H9 (cell line): ENCODE data around the gene DNASE1L2. TPM values are rescaled to one million over a fixed set of nuclear protein-coding genes. Genes with fewer than 3 reads are reported as not detected.

Experiments
- DNase-seq: peaks from one replicate; pipeline ENCODE4 v3.0.0-alpha.2; 2017
- H2AFZ ChIP-seq: one replicate; pipeline ENCODE4 v1.6.1; 2013; ENCODE audit warnings: mild to moderate bottlenecking, low read length, control low read depth, moderate library complexity
- H2AK5ac ChIP-seq: 2 replicates; pipeline ENCODE4 v1.6.1; 2013; ENCODE audit warnings: low read length, control low read depth, mixed read lengths; ENCODE audit not compliant: insufficient read length
- H2BK120ac ChIP-seq: one replicate; pipeline ENCODE4 v1.6.1; 2013; ENCODE audit warnings: low read depth, mild to moderate bottlenecking, low read length, control low read depth, inconsistent platforms; ENCODE audit not compliant: poor library complexity, severe bottlenecking
- H2BK12ac ChIP-seq: 2 replicates; pipeline ENCODE4 v1.6.1; 2013; ENCODE audit warnings: low read length, control low read depth, mixed read lengths, low read depth; ENCODE audit not compliant: insufficient read length
- H2BK15ac ChIP-seq: 2 replicates; pipeline ENCODE4 v1.6.1; 2013; ENCODE audit warnings: low read depth, low read length, control low read depth
- H2BK20ac ChIP-seq: one replicate; pipeline ENCODE4 v1.6.1; 2013; ENCODE audit warnings: low read depth, mild to moderate bottlenecking, low read length, control low read depth, inconsistent platforms; ENCODE audit not compliant: poor library complexity, severe bottlenecking
- H2BK5ac ChIP-seq: 2 replicates; pipeline ENCODE4 v1.6.1; 2013; ENCODE audit warnings: low read length, control low read depth, mixed read lengths; ENCODE audit not compliant: insufficient read length
- H3K14ac ChIP-seq: 2 replicates; pipeline ENCODE4 v1.6.1; 2013; ENCODE audit warnings: low read length, control low read depth; ENCODE audit not compliant: insufficient read depth
- H3K18ac ChIP-seq: 2 replicates; pipeline ENCODE4 v1.6.1; 2013; ENCODE audit warnings: low read depth, mild to moderate bottlenecking, mixed read lengths, low read length, control low read depth; ENCODE audit not compliant: insufficient read length
- H3K23ac ChIP-seq: 2 replicates; pipeline ENCODE4 v1.6.1; 2013; ENCODE audit warnings: low read length, control low read depth, mixed read lengths, low read depth; ENCODE audit not compliant: insufficient read length
- H3K23me2 ChIP-seq: 2 replicates; pipeline ENCODE4 v1.6.1; 2013; ENCODE audit warnings: low read depth, mild to moderate bottlenecking, mixed read lengths, low read length, control low read depth; ENCODE audit not compliant: insufficient read length, poor library complexity, severe bottlenecking
- H3K27ac ChIP-seq: 2 replicates; pipeline ENCODE4 v1.5.1; 2013; ENCODE audit warnings: low read length, control low read depth, mixed read lengths, low read depth; ENCODE audit not compliant: insufficient read length
- H3K27me3 ChIP-seq: 2 replicates; pipeline ENCODE4 v1.6.1; 2013; ENCODE audit warnings: low read length, control low read depth, inconsistent platforms; ENCODE audit not compliant: insufficient read depth
- H3K4ac ChIP-seq: 2 replicates; pipeline ENCODE4 v1.6.1; 2013; ENCODE audit warnings: low read depth, mild to moderate bottlenecking, control low read depth, inconsistent platforms, low read length, moderate library complexity
- H3K4me1 ChIP-seq: 2 replicates; pipeline ENCODE4 v1.6.1; 2013; ENCODE audit warnings: low read length, control low read depth, inconsistent platforms; ENCODE audit not compliant: insufficient read depth
- H3K4me2 ChIP-seq: 2 replicates; pipeline ENCODE4 v1.6.1; 2013; ENCODE audit warnings: low read length, control low read depth, mixed read lengths; ENCODE audit not compliant: insufficient read length, insufficient read depth
- H3K56ac ChIP-seq: 2 replicates; pipeline ENCODE4 v1.6.1; 2013; ENCODE audit warnings: low read depth, mild to moderate bottlenecking, mixed read lengths, low read length, control low read depth; ENCODE audit not compliant: insufficient read length
- H3K79me1 ChIP-seq: 2 replicates; pipeline ENCODE4 v1.6.1; 2013; ENCODE audit warnings: low read depth, mild to moderate bottlenecking, moderate library complexity, low read length, control low read depth, inconsistent platforms; ENCODE audit not compliant: insufficient read depth, poor library complexity, severe bottlenecking
- H3K79me2 ChIP-seq: 2 replicates; pipeline ENCODE4 v1.6.1; 2013; ENCODE audit warnings: low read length, control low read depth, inconsistent platforms; ENCODE audit not compliant: insufficient read depth
- H3K9ac ChIP-seq: 2 replicates; pipeline ENCODE4 v1.6.1; 2013; ENCODE audit warnings: low read length, control low read depth, mixed read lengths; ENCODE audit not compliant: insufficient read length; ENCODE audit errors: extremely low read depth
- H3K9me3 ChIP-seq: one replicate; pipeline ENCODE4 v1.6.1; 2013; ENCODE audit warnings: low read depth, low read length, inconsistent platforms; ENCODE audit not compliant: control insufficient read depth
- H3T11ph ChIP-seq: one replicate; pipeline ENCODE4 v1.6.1; 2013; ENCODE audit warnings: mild to moderate bottlenecking, low read length, control low read depth, inconsistent platforms
- H4K20me1 ChIP-seq: one replicate; pipeline ENCODE4 v1.6.1; 2013; ENCODE audit not compliant: control insufficient read depth, insufficient read length, insufficient read depth
- H4K5ac ChIP-seq: 2 replicates; pipeline ENCODE4 v1.6.1; 2013; ENCODE audit warnings: low read depth, mild to moderate bottlenecking, mixed read lengths, low read length, control low read depth; ENCODE audit not compliant: insufficient read length
- H4K8ac ChIP-seq: replicated peaks from 2 replicates; pipeline ENCODE4 v1.6.1; 2013; ENCODE audit warnings: low read length, control low read depth, mixed read lengths, low read depth; ENCODE audit not compliant: insufficient read length
- H4K91ac ChIP-seq: 2 replicates; pipeline ENCODE4 v1.6.1; 2013; ENCODE audit warnings: low read depth, mild to moderate bottlenecking, moderate library complexity, mixed read lengths, low read length, control low read depth; ENCODE audit not compliant: insufficient read length
- H3K27ac Mint-ChIP-seq, 3 experiments: 2 replicates in 2 of 3; 3 replicates in 1 of 3; pipeline ENCODE4 v1.8.0; 2020 to 2021; ENCODE audit warnings: mixed read lengths in 3 of 3, mild to moderate bottlenecking in 1 of 3, moderate library complexity in 1 of 3
- H3K27me3 Mint-ChIP-seq: 2 replicates; pipeline ENCODE4 v1.8.0; 2021; ENCODE audit warnings: low read depth, mild to moderate bottlenecking, moderate library complexity, mixed read lengths
- H3K36me3 Mint-ChIP-seq, 3 experiments: 2 replicates in 2 of 3; 3 replicates in 1 of 3; pipeline ENCODE4 v1.8.0; 2020 to 2021; ENCODE audit warnings: low read depth in 3 of 3, mixed read lengths in 3 of 3; ENCODE audit not compliant: insufficient read depth in 1 of 3
- H3K4me1 Mint-ChIP-seq, 2 experiments: 2 replicates each; pipeline ENCODE4 v1.8.0; 2020; ENCODE audit warnings: mixed read lengths in 2 of 2
- H3K4me3 Mint-ChIP-seq, 2 experiments: 2 replicates in 1 of 2; 3 replicates in 1 of 2; pipeline ENCODE4 v1.8.0; 2020 to 2021; ENCODE audit warnings: mild to moderate bottlenecking in 2 of 2, mixed read lengths in 2 of 2, moderate library complexity in 1 of 2
- H3K9me3 Mint-ChIP-seq, 2 experiments: 2 replicates in 1 of 2; 3 replicates in 1 of 2; pipeline ENCODE4 v1.8.0; 2020; ENCODE audit warnings: mild to moderate bottlenecking in 2 of 2, mixed read lengths in 2 of 2, moderate library complexity in 1 of 2
- WGBS: extraction: QIAGEN DNeasy Blood & Tissue Kit; methylation state at CpG from one replicate; pipeline ENCODE4 v1.1.7; 2013; ENCODE audit warnings: missing lambda C conversion rate, low lambda C conversion rate, mixed read lengths; ENCODE audit not compliant: insufficient read length; ENCODE audit errors: extremely low coverage; 5-methylcytosine and 5-hydroxymethylcytosine counted together
- total RNA-seq: library from RNA; stranded (reverse); gene quantifications from 2 replicates; pipeline ENCODE4 v1.2.1, GENCODE V29; 2021
- TF ChIP-seq, protein P1 (sequence below): fragments of 200-600 bp; sonication (generic); conservative IDR thresholded peaks from 3 replicates; pipeline ENCODE4 v1.8.0; 2021; ENCODE audit warnings: antibody characterized with exemption, mild to moderate bottlenecking

The DNASE1L2 gene
- total RNA-seq, 1 experiment from 2014 or later = 2.5 TPM

DNA sequence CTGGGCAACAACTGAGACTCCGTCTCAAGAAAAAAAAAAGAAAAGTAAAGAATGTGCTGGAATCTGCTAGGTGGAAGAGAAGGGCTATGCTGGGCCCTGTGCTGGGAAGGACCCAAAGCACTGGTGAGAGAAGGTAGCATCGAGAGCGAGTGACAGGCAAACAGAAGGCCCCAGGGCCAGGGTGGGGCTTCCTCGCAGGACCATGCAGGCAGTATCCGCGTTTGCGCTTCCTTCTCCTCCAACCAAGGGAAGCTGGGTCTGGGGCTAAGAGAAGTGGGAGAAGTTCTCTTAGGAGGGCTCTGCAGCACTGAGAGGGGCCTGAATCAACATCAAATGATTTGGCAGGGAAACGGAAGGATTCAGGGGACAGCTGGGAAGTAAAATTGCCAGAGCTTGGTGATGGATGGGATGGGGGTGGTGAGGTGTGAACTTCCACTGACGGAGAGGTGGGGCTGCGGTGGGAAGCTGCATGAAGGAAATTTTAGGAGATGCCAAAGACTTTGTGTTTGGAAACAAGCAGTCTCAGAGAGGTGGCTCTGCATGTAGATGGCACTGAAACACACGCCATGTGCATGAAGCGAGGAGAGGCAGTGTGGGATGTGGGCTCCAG, 20.4 kb downstream of the DNASE1L2 start:
- Histone ChIP-seq H2BK15ac (no peak overlapping the region), H2AFZ (no peak overlapping the region), H2BK5ac (no peak overlapping the region), H3K9me3 (no peaks in the 10 kb centered on the region), H3K9ac (no peak overlapping the region), H4K8ac (no peak overlapping the region), H3K27ac (no peak overlapping the region), H4K20me1 (peaks cover 2% of the 10 kb centered on the region), H3K14ac (no peak overlapping the region), H3K4me1 (no peaks in the 10 kb centered on the region), H3K4ac (no peak overlapping the region), H3K27me3 (no peaks in the 10 kb centered on the region), H3K79me1 (no peaks in the 10 kb centered on the region), H3T11ph (no peak overlapping the region), H3K4me2 (no peak overlapping the region), H2BK12ac (no peak overlapping the region), H3K23me2 (no peaks in the 10 kb centered on the region), H4K91ac (no peak overlapping the region), H3K18ac (no peak overlapping the region), H3K23ac (no peak overlapping the region), H3K79me2 (no peaks in the 10 kb centered on the region), H2BK20ac (no peak overlapping the region), H4K5ac (no peak overlapping the region), H2AK5ac (no peak overlapping the region), H3K56ac (no peak overlapping the region), H2BK120ac (no peak overlapping the region)
- H3K27ac Mint-ChIP-seq = peak overlapping the region in 2 of 3 experiments; percentile 33 to 70; a peak in 3 of 7 replicates
- H3K27me3 Mint-ChIP-seq = no peaks in the 10 kb centered on the region
- peaks cover 13 to 17% of the 10 kb centered on the region in 2 experiments for H3K4me1 Mint-ChIP-seq
- H3K9me3 Mint-ChIP-seq = no peaks in the 10 kb centered on the region
- H3K4me3 Mint-ChIP-seq = peak overlapping the region in 1 of 2 experiments; percentile 6; a peak in 1 of 5 replicates
- peaks cover 60 to 92% (median 80%) of the 10 kb centered on the region in 3 experiments for H3K36me3 Mint-ChIP-seq
- DNase-seq = no peak
- no CpG with 5 or more reads among the region's 12 CpGs for WGBS
- TF ChIP-seq, protein P1, sequence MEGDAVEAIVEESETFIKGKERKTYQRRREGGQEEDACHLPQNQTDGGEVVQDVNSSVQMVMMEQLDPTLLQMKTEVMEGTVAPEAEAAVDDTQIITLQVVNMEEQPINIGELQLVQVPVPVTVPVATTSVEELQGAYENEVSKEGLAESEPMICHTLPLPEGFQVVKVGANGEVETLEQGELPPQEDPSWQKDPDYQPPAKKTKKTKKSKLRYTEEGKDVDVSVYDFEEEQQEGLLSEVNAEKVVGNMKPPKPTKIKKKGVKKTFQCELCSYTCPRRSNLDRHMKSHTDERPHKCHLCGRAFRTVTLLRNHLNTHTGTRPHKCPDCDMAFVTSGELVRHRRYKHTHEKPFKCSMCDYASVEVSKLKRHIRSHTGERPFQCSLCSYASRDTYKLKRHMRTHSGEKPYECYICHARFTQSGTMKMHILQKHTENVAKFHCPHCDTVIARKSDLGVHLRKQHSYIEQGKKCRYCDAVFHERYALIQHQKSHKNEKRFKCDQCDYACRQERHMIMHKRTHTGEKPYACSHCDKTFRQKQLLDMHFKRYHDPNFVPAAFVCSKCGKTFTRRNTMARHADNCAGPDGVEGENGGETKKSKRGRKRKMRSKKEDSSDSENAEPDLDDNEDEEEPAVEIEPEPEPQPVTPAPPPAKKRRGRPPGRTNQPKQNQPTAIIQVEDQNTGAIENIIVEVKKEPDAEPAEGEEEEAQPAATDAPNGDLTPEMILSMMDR = no peak
